H1 (cell line): ENCODE results near the gene TMEM258. TPM values are rescaled to one million over a fixed set of nuclear protein-coding genes. Genes with fewer than 3 reads are reported as not detected.

Source experiments
- BRCA1 ChIP-seq: IDR thresholded peaks from 2 replicates; pipeline ENCODE4 v1.6.1; 2012; ENCODE audit warnings: low read depth, low read length, improper control_type of control experiment
- CTBP2 ChIP-seq: IDR thresholded peaks from 2 replicates; pipeline ENCODE4 v1.7.0; 2011; ENCODE audit warnings: borderline replicate concordance, mild to moderate bottlenecking, moderate library complexity, mixed read lengths, low read length; ENCODE audit not compliant: insufficient read depth, insufficient read length
- JUN ChIP-seq: IDR thresholded peaks from 2 replicates; pipeline ENCODE4 v1.6.1; 2011; ENCODE audit warnings: low read depth, mild to moderate bottlenecking, improper control_type of control experiment, low read length
- SIN3A ChIP-seq, 2 experiments: IDR thresholded peaks in 1 of 2; conservative IDR thresholded peaks in 1 of 2; 2 replicates each; pipeline ENCODE4 v1.6.1; 2011 to 2012; ENCODE audit warnings: low read length in 2 of 2, improper control_type of control experiment in 1 of 2, low read depth in 1 of 2, mild to moderate bottlenecking in 1 of 2
- SIRT6 ChIP-seq: IDR thresholded peaks from one replicate; pipeline ENCODE4 v1.7.1; 2012; ENCODE audit warnings: low read length, inconsistent platforms
- SRF ChIP-seq: IDR thresholded peaks from 2 replicates; pipeline ENCODE4 v1.6.1; 2011; ENCODE audit warnings: mild to moderate bottlenecking, low read depth, low read length, moderate library complexity
- polyA plus RNA-seq, 7 experiments: library from polyadenylated mRNA; depleted of rRNA in 3 of 7; stranded (reverse) in 5 of 7; unstranded in 2 of 7; fragments of >200 nt in 5 of 7; fragments of 200-250 nt in 2 of 7; gene quantifications; 1 replicate in 5 of 7; 2 replicates in 1 of 7; 4 replicates in 1 of 7; pipeline versions ENCODE4 v1.2.1 to v1.2.3, GENCODE V29; 2011 to 2013; ENCODE audit warnings: missing spikeins in 2 of 7, mixed read lengths in 2 of 7
- total RNA-seq: library from RNA; stranded (reverse); fragmentation: NEBNext Ultra II Directional; extraction: Animal tissue kit (Norgen Biotek cat#: 25700); gene quantifications from 2 replicates; pipeline ENCODE4 v1.2.1, GENCODE V29; 2021
- TF ChIP-seq, protein P1 (sequence below): fragments of 300-600 bp; sonication (generic); IDR thresholded peaks from 2 replicates; pipeline ENCODE4 v1.7.1; 2012; ENCODE audit warnings: low read length, moderate library complexity, mild to moderate bottlenecking, inconsistent platforms; ENCODE audit not compliant: insufficient replicate concordance
- TF ChIP-seq, protein P2 (sequence below): IDR thresholded peaks from 2 replicates; pipeline ENCODE4 v1.6.1; 2011; ENCODE audit warnings: low read length, improper control_type of control experiment

TMEM258 gene
- total and polyA plus RNA-seq, 2 of the 8 experiments (the other 6 are each of a cell fraction or from before 2014, with no cell fraction given), result 186 to 759 TPM

DNA sequence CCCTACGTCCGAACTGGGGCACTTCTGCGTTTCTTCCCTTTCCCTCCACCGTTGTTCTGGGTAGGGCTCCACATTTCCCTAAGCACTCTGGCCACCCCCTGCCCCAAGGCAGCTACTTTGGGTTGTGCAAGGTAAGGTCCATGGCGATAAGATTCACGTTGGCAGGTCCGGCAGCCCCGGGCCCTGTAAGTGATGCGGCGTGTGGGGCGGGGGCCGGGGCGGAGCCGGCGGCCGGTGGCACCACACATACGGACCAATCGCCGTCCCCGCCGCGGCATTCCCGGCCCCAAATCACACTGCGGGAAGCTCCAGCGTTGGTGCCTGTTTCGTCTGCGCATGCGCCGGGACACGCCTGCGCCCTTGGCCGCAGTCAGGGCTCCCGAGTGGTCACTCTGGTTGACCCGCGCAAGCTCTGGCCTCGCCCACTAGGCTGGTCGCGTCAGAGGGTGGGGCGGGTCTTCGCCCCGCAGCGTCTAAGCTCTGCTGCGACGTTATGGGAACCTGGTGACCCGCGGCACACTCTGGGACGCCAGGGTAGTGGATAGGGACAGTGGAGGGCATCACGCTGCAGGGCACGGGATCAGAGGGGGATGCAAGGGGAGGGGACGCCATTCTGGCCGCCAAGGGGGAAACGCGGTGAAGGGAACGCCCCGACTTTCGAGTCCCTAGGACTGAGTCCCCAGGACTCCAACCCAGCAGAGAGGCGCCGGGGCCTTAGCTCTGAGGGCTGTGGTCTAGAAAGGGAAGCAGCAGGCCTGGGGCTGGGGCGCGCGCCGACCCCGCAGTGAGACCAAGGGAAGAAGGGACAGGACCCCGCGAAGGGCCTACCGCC lies 22.8 kb upstream of the TMEM258 start (continued):
- TF ChIP-seq, protein P1, sequence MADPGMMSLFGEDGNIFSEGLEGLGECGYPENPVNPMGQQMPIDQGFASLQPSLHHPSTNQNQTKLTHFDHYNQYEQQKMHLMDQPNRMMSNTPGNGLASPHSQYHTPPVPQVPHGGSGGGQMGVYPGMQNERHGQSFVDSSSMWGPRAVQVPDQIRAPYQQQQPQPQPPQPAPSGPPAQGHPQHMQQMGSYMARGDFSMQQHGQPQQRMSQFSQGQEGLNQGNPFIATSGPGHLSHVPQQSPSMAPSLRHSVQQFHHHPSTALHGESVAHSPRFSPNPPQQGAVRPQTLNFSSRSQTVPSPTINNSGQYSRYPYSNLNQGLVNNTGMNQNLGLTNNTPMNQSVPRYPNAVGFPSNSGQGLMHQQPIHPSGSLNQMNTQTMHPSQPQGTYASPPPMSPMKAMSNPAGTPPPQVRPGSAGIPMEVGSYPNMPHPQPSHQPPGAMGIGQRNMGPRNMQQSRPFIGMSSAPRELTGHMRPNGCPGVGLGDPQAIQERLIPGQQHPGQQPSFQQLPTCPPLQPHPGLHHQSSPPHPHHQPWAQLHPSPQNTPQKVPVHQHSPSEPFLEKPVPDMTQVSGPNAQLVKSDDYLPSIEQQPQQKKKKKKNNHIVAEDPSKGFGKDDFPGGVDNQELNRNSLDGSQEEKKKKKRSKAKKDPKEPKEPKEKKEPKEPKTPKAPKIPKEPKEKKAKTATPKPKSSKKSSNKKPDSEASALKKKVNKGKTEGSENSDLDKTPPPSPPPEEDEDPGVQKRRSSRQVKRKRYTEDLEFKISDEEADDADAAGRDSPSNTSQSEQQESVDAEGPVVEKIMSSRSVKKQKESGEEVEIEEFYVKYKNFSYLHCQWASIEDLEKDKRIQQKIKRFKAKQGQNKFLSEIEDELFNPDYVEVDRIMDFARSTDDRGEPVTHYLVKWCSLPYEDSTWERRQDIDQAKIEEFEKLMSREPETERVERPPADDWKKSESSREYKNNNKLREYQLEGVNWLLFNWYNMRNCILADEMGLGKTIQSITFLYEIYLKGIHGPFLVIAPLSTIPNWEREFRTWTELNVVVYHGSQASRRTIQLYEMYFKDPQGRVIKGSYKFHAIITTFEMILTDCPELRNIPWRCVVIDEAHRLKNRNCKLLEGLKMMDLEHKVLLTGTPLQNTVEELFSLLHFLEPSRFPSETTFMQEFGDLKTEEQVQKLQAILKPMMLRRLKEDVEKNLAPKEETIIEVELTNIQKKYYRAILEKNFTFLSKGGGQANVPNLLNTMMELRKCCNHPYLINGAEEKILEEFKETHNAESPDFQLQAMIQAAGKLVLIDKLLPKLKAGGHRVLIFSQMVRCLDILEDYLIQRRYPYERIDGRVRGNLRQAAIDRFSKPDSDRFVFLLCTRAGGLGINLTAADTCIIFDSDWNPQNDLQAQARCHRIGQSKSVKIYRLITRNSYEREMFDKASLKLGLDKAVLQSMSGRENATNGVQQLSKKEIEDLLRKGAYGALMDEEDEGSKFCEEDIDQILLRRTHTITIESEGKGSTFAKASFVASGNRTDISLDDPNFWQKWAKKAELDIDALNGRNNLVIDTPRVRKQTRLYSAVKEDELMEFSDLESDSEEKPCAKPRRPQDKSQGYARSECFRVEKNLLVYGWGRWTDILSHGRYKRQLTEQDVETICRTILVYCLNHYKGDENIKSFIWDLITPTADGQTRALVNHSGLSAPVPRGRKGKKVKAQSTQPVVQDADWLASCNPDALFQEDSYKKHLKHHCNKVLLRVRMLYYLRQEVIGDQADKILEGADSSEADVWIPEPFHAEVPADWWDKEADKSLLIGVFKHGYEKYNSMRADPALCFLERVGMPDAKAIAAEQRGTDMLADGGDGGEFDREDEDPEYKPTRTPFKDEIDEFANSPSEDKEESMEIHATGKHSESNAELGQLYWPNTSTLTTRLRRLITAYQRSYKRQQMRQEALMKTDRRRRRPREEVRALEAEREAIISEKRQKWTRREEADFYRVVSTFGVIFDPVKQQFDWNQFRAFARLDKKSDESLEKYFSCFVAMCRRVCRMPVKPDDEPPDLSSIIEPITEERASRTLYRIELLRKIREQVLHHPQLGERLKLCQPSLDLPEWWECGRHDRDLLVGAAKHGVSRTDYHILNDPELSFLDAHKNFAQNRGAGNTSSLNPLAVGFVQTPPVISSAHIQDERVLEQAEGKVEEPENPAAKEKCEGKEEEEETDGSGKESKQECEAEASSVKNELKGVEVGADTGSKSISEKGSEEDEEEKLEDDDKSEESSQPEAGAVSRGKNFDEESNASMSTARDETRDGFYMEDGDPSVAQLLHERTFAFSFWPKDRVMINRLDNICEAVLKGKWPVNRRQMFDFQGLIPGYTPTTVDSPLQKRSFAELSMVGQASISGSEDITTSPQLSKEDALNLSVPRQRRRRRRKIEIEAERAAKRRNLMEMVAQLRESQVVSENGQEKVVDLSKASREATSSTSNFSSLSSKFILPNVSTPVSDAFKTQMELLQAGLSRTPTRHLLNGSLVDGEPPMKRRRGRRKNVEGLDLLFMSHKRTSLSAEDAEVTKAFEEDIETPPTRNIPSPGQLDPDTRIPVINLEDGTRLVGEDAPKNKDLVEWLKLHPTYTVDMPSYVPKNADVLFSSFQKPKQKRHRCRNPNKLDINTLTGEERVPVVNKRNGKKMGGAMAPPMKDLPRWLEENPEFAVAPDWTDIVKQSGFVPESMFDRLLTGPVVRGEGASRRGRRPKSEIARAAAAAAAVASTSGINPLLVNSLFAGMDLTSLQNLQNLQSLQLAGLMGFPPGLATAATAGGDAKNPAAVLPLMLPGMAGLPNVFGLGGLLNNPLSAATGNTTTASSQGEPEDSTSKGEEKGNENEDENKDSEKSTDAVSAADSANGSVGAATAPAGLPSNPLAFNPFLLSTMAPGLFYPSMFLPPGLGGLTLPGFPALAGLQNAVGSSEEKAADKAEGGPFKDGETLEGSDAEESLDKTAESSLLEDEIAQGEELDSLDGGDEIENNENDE, result no peak
- TF ChIP-seq, protein P2, sequence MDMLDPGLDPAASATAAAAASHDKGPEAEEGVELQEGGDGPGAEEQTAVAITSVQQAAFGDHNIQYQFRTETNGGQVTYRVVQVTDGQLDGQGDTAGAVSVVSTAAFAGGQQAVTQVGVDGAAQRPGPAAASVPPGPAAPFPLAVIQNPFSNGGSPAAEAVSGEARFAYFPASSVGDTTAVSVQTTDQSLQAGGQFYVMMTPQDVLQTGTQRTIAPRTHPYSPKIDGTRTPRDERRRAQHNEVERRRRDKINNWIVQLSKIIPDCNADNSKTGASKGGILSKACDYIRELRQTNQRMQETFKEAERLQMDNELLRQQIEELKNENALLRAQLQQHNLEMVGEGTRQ, result 0 out of 2 replicates have a peak, but pooled peaks have one; percentile 11
- no peak for TF ChIP-seq SIRT6
- no peak for TF ChIP-seq SRF
- TF ChIP-seq BRCA1, result no peak
- TF ChIP-seq CTBP2, result no peak
- TF ChIP-seq SIN3A (conservative IDR thresholded peaks at IDR 0.05 in 1 of 2, IDR thresholded peaks at IDR 0.05 in 1 of 2; ENCODE audit: low read depth in 1 of 2, low read length in 2 of 2), result peak in 1 of 2 experiments; percentile 22; a peak in 2 of 4 replicates
- TF ChIP-seq JUN, result no peak
